IPS DF 6.9 (cell line): ENCODE measurements around the gene KIRREL3.

Experiments used
- DNase-seq: peaks from one replicate; pipeline ENCODE4 v3.0.0-alpha.2; 2013; ENCODE audit warnings: low read depth, low spot score
- H3K27ac ChIP-seq: one replicate; pipeline ENCODE4 v1.5.1; 2013; ENCODE audit warnings: low read length, control low read depth
- H3K27me3 ChIP-seq: 2 replicates; pipeline ENCODE4 v1.6.1; 2013; ENCODE audit warnings: mild to moderate bottlenecking, low read length; ENCODE audit not compliant: control insufficient read depth, insufficient read depth
- H3K36me3 ChIP-seq: 2 replicates; pipeline ENCODE4 v1.6.1; 2013; ENCODE audit warnings: low read length; ENCODE audit not compliant: control insufficient read depth, insufficient read depth
- H3K4me1 ChIP-seq: 2 replicates; pipeline ENCODE4 v1.6.1; 2013; ENCODE audit warnings: low read length; ENCODE audit not compliant: control insufficient read depth, insufficient read depth
- H3K4me3 ChIP-seq: 2 replicates; pipeline ENCODE4 v1.5.1; 2013; ENCODE audit warnings: mild to moderate bottlenecking, low read length
- H3K9me3 ChIP-seq: 2 replicates; pipeline ENCODE4 v1.6.1; 2013; ENCODE audit warnings: low read length, inconsistent platforms; ENCODE audit not compliant: control insufficient read depth, insufficient read depth
- WGBS: extraction: QIAGEN DNeasy Blood & Tissue Kit; methylation state at CpG from one replicate; pipeline ENCODE4 v1.1.7; 2013; ENCODE audit warnings: mixed read lengths, missing lambda C conversion rate; ENCODE audit not compliant: insufficient read length, insufficient coverage; 5-methylcytosine and 5-hydroxymethylcytosine counted together

KIRREL3 gene

GRCh38 chr11:126942146-126942545, 58.4 kb downstream of the KIRREL3 start:
- WGBS = no CpG with 5 or more reads among the region's 4 CpGs
- Histone ChIP-seq H3K36me3 (no peaks in the 10 kb centered on the region), H3K9me3 (no peaks in the 10 kb centered on the region), H3K27ac (no peak overlapping the region), H3K4me1 (no peaks in the 10 kb centered on the region), H3K4me3 (no peak overlapping the region), H3K27me3 (no peaks in the 10 kb centered on the region)
- DNase-seq = no peak

GRCh38 chr11:126939552-126939951, 61.0 kb downstream of the KIRREL3 start:
- Histone ChIP-seq H3K9me3 (no peaks in the 10 kb centered on the region), H3K27me3 (no peaks in the 10 kb centered on the region), H3K36me3 (no peaks in the 10 kb centered on the region), H3K4me3 (no peak overlapping the region), H3K4me1 (no peaks in the 10 kb centered on the region), H3K27ac (no peak overlapping the region)
- WGBS = no CpG with 5 or more reads among the region's 2 CpGs
- no peak for DNase-seq

GRCh38 chr11:126938718-126939117, 61.9 kb downstream of the KIRREL3 start:
- no peak for DNase-seq
- no peak overlapping the region for H3K27ac ChIP-seq
- no peaks in the 10 kb centered on the region for H3K4me1 ChIP-seq
- H3K9me3 ChIP-seq = no peaks in the 10 kb centered on the region
- H3K36me3 ChIP-seq = no peaks in the 10 kb centered on the region
- WGBS = no CpG with 5 or more reads among the region's 4 CpGs
- H3K4me3 ChIP-seq = no peak overlapping the region
- H3K27me3 ChIP-seq = no peaks in the 10 kb centered on the region

- Histone ChIP-seq H3K27ac (no peak overlapping the region), H3K4me1 (no peaks in the 10 kb centered on the region), H3K27me3 (no peaks in the 10 kb centered on the region), H3K4me3 (no peak overlapping the region), H3K9me3 (no peaks in the 10 kb centered on the region), H3K36me3 (no peaks in the 10 kb centered on the region)
- DNase-seq = no peak
- no CpG with 5 or more reads among the region's 4 CpGs for WGBS
These were observed 70.3 kb downstream of the KIRREL3 start for GRCh38 chr11:126930091-126930841.

GRCh38 chr11:126929179-126930061, 71.2 kb downstream of the KIRREL3 start:
- H3K4me3 ChIP-seq = no peak overlapping the region
- DNase-seq = no peak
- no CpG with 5 or more reads among the region's 10 CpGs for WGBS

GRCh38 chr11:126927623-126928022, 72.9 kb downstream of the KIRREL3 start:
- DNase-seq = no peak
- H3K4me1 ChIP-seq = no peaks in the 10 kb centered on the region
- no peaks in the 10 kb centered on the region for H3K9me3 ChIP-seq
- H3K4me3 ChIP-seq = no peak overlapping the region
- H3K27ac ChIP-seq = no peak overlapping the region
- H3K36me3 ChIP-seq = no peaks in the 10 kb centered on the region
- WGBS = no CpG with 5 or more reads among the region's 2 CpGs
- no peaks in the 10 kb centered on the region for H3K27me3 ChIP-seq

More at GRCh38 chr11:126929179-126930061, 71.2 kb downstream of the KIRREL3 start:
- Histone ChIP-seq H3K36me3 (no peaks in the 10 kb centered on the region), H3K4me1 (no peaks in the 10 kb centered on the region), H3K27ac (no peak overlapping the region), H3K9me3 (no peaks in the 10 kb centered on the region), H3K27me3 (no peaks in the 10 kb centered on the region)

- no peaks in the 10 kb centered on the region for H3K36me3 ChIP-seq
- DNase-seq = no peak
- H3K4me3 ChIP-seq = no peak overlapping the region
- no peaks in the 10 kb centered on the region for H3K9me3 ChIP-seq
- WGBS = no CpG with 5 or more reads among the region's 9 CpGs
- no peaks in the 10 kb centered on the region for H3K4me1 ChIP-seq
- no peaks in the 10 kb centered on the region for H3K27me3 ChIP-seq
- no peak overlapping the region for H3K27ac ChIP-seq
These were observed 74.2 kb downstream of the KIRREL3 start for GRCh38 chr11:126926376-126926791.

- WGBS = no CpG with 5 or more reads among the region's 11 CpGs
- DNase-seq = no peak
- Histone ChIP-seq H3K27ac (no peak overlapping the region), H3K4me3 (no peak overlapping the region), H3K27me3 (no peaks in the 10 kb centered on the region), H3K36me3 (no peaks in the 10 kb centered on the region), H3K9me3 (no peaks in the 10 kb centered on the region), H3K4me1 (no peaks in the 10 kb centered on the region)
These were observed 75.1 kb downstream of the KIRREL3 start for GRCh38 chr11:126925321-126926093.

- no CpG with 5 or more reads among the region's 5 CpGs for WGBS
- Histone ChIP-seq H3K4me3 (no peak overlapping the region), H3K36me3 (no peaks in the 10 kb centered on the region), H3K27ac (no peak overlapping the region), H3K9me3 (no peaks in the 10 kb centered on the region), H3K4me1 (no peaks in the 10 kb centered on the region), H3K27me3 (no peaks in the 10 kb centered on the region)
- DNase-seq = no peak
These were observed 76.1 kb downstream of the KIRREL3 start for GRCh38 chr11:126924376-126925040.

- Histone ChIP-seq H3K4me1 (no peaks in the 10 kb centered on the region), H3K4me3 (no peak overlapping the region), H3K9me3 (no peaks in the 10 kb centered on the region), H3K27ac (no peak overlapping the region), H3K27me3 (no peaks in the 10 kb centered on the region), H3K36me3 (no peaks in the 10 kb centered on the region)
- WGBS = no CpG with 5 or more reads among the region's 4 CpGs
- no peak for DNase-seq
These were observed 79.7 kb downstream of the KIRREL3 start for GRCh38 chr11:126920833-126921232.
